Measurements from ENCODE around the gene RFX5.
A peak's percentile ranks its signal among the peaks of the same experiment; 100 is the strongest.
"Not testable (repeated sequence)": the region's sequence is repeated elsewhere in the genome, so short reads cannot be mapped to it uniquely, and the experiment has no call there.

Gene RFX5

GRCh38 chr1:151346769-151347522 lies at the start of gene RFX5:
Gene RFX5, minus strand, starts transcription at chr1:151347252. Its CDS starts 932 bp downstream, at chr1:151346320.
- DNase-seq (ENCODE audit: low read depth in 2 of 2) = peak; percentile 84

GRCh38 chr1:151396265-151396664 lies 49.2 kb upstream of the RFX5 start:
- DNase-seq (ENCODE audit: low read depth in 2 of 2) = not testable (repeated sequence)

GRCh38 chr1:151393583-151393982 lies 46.5 kb upstream of the RFX5 start:
- no peak for DNase-seq (ENCODE audit: low read depth in 2 of 2)

DNA sequence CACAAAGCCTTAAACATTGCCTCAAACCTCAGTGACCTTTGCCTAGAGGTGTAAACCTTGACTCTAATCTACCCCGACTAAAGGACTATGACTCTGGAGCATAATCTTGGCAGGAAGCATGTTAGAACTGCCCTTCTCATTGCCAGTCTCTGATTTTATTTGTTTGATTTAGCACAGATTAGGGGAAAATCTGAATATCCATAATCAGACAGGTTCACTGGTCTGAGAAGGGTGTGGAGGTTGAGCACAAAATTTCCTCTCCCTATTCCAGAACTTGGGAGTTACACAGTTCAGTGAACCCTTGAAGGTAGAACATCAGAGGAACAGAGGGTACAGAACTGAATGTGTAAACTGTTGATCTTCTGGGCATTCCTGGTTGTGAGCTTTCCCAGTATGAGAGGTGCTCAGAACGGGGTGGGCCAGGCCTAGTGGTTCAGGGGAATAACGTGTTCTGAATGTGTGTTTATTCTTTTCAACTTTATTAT lies 44.1 kb upstream of the RFX5 start:
- no peak for DNase-seq (ENCODE audit: low read depth in 2 of 2)

- not testable (repeated sequence) for DNase-seq (ENCODE audit: low read depth in 2 of 2)
Observed at GRCh38 chr1:151390221-151391078, 43.4 kb upstream of the RFX5 start.

DNA sequence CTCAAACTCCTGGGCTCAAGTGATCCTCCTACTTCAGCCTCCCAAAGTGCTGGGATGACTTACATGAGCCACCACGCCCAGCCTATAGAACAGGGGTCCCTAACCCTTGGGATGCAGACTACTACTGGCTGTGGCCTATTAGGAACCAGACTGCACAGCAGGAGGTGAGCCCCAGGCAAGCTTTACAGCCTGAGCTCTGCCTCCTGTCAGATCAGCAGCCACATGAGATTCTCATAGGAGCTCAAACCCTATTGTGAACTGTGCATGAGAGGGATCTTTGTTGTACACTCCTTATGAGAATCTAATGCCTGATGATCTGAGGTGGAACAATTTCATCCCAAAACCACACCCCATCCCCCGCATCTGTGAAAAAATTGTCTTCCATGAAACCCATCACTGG lies 39.0 kb upstream of the RFX5 start:
- DNase-seq (ENCODE audit: low read depth in 2 of 2) = no peak

- no peak for DNase-seq (ENCODE audit: low read depth in 2 of 2)
Observed at GRCh38 chr1:151384584-151384983, 37.5 kb upstream of the RFX5 start.

DNA sequence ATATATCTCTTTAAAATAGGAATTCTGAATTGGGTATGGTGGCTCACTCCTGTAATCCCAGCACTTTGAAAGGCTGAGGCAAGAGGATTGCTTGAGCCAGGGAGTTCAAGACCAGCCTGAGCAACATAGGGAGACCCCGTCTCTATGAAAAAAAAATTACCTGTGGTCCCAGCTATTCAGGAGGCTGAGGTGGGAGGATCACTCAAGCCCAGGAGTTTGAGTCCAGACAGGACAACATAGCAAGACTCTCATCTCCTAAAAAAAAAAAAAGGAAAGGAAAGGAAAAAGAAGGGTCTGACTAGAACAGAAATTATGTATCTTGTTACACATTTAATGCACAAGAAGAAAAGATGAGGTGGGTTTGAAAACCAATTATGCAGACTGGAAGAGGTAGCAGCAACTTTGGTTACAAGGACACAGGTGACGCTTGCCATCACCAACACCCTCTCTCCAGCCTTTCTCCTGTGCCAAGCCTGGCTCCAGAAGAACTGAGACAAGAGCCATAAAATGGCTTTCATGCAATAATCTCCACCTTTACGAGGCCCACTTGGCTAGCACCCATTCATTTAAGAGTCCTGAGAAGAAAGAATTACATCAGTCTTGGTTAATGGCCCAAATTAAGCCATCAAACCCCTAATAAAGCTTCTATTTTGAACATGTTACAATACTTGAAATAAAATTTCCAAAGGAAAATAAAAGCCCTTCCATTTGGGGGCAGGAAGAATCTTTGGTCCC lies 30.3 kb upstream of the RFX5 start:
- DNase-seq (ENCODE audit: low read depth in 2 of 2) = no peak

GRCh38 chr1:151373196-151373595 lies 26.1 kb upstream of the RFX5 start:
- DNase-seq (ENCODE audit: low read depth in 2 of 2) = no peak

DNA sequence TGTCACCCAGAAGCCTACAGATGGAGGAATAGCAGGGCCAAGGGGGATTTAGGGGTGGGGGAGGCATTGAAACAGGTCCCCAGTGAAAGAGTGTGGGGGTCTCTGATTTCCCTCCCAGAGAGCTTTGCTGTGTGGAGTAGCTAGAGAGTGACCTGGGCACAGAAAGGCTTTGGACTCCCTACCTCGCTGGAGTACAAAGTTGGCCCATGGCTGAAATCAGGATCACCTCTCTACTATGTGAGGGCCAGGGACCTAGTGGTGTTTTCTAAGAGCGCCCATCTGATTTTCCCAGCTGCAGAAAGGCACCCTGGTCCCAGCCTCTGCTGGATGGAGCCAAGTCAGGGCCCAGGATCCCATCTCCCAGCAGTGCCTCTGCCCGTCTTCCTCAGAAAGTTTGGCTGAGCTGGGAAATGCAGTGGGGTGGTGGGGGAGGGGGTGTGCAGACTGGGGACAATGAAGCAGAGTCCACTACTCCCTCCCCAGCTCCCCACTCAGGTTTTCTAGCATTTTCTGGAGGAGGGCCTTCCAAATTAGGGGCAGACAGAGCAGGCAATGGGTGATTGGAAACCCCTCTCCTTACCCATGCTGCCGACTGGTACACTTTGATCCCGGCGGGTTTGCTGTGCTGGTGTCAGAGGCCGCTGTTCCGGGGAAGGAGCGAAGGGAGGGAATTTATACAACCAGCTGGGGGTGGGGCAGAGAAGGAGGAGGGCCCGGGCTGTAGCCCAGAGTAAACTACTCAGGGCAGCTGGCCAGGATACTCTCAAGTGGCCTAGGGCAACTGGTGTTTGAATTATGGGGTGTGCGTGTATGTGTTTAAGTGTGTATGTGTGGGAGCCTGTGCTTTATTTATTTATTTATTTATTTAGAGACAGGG lies 25.2 kb upstream of the RFX5 start, which contains the start of gene SELENBP1:
Gene SELENBP1, minus strand, starts transcription at position 648 of the 877 bp plus-strand sequence. Its CDS starts 64 bp downstream, at position 584.
- DNase-seq (ENCODE audit: low read depth in 2 of 2) = no peak

- no peak for DNase-seq (ENCODE audit: low read depth in 2 of 2)
Observed at GRCh38 chr1:151371370-151372057, 24.5 kb upstream of the RFX5 start.

DNA sequence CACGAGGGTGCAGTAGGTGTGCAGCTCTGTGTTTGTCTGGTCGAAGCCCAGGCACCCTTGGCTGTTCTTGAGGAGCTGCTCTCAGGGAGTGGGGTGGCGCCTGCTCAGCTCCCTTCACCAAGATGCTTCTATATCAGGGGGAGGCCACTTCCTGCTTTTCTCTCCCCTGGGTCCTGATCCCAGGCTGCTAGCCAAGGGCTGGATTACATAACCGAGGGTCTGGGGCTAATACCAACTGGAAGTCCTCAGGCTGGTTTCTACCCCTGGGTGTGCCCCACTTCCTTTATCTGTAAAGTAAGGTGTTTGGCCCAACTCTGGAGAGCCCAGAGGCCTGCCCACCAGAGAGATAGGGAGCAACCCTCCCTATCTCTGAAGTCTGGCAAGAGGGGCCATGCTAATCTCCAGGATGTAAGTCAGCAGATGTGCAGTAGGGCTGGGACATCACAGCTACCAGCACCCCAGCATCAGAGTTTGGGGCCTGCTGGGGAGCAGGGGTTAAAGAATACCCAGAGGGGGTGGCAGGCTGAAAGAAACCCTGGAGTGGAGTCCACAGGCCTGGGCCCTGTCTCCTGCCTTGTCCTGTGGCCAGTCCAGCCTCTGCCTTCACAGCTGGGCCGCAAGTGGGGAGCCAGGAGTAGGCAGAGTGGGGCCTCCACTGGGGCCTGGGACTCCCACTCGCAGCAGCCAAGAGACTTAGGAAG lies 23.3 kb upstream of the RFX5 start:
- no peak for DNase-seq (ENCODE audit: low read depth in 2 of 2)

- DNase-seq (ENCODE audit: low read depth in 2 of 2) = no peak
Observed at GRCh38 chr1:151369621-151370048, 22.6 kb upstream of the RFX5 start.

DNA sequence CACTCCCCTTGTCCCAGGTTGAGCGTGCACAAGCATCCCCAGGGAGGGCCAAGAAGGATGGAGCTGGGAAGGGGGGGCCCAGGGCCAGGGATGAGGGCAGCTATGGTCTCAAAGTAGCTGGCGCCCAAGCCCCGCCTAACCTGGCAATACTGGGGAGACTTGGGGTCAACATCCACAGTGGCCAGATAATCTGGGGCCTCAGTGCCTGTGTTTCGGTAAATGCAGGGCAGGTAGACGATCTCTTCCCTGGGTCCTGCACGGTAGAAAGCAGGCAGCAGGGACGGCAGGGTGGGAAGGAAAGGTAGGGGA lies 22.2 kb upstream of the RFX5 start:
- no peak for DNase-seq (ENCODE audit: low read depth in 2 of 2)

- DNase-seq (ENCODE audit: low read depth in 2 of 2) = no peak
Observed at GRCh38 chr1:151368393-151369301, 21.6 kb upstream of the RFX5 start.

DNA sequence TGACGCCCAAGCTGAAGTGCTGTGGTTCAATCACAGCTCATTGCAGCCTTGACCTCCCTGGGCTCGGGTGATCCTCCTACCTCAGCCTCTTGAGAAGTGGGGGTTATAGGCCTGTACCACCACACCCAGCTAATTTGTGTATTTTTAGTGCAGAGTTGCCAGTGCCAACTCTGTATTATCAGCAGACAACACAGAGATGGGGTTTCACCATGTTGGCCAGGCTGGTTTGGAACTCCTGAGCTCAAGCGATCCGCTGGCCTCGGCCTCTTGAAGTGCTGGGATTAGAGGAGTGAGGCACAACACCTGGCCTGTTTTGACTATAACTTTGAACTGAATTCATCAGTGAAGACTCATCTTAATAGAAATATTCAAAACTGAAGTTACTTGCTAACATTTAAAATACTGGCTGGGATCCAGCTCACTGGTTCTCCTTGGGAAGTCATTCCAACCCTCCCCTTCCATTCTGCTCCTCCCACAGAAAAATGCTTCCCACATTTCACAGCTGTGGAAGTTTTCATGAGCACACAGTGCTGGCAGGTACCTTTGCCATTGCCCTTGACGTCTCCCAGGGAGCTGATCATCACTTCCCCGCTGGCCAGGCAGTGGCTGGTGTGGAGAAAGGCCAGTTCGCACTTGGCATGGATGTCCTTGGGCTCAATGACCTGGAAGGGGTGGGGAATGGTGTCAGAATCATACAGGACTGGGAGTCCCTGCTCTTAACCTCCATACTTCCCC lies 20.8 kb upstream of the RFX5 start:
- DNase-seq (ENCODE audit: low read depth in 2 of 2) = no peak

GRCh38 chr1:151364996-151365395 lies 17.9 kb upstream of the RFX5 start:
- DNase-seq (ENCODE audit: low read depth in 2 of 2) = no peak
